NCI-H146 treated with DMSO at 0.1 percent for 48 hours (cell line): ENCODE measurements around the gene AHSA1.
A peak's percentile ranks its signal among the peaks of the same experiment; 100 is the strongest.
"Not testable (repeated sequence)": the region's sequence is repeated elsewhere in the genome, so short reads cannot be mapped to it uniquely, and the experiment has no call there.

Source experiments
- DNase-seq: peaks from one replicate; lab custom pipeline; 2025; ENCODE audit not compliant: unreplicated experiment; lab: John Stamatoyannopoulos, UW

The AHSA1 gene

GRCh38 chr14:77457522-77458248 is at the start of gene AHSA1, which contains the start of gene VIPAS39:
Gene AHSA1 (plus strand): TSS chr14:77458093. CDS start chr14:77458190, 97 bp downstream.
Gene VIPAS39 (minus strand): TSS chr14:77457601. CDS start chr14:77454102, 3,499 bp downstream.
- DNase-seq, result peak; percentile 94

GRCh38 chr14:77409131-77409533 is 48.8 kb upstream of the AHSA1 start:
- DNase-seq, result no peak

GRCh38 chr14:77415403-77416030 is 42.4 kb upstream of the AHSA1 start:
- DNase-seq, result not testable (repeated sequence)

- DNase-seq, result not testable (repeated sequence)
These were observed 41.8 kb upstream of the AHSA1 start for GRCh38 chr14:77416098-77416497.

- DNase-seq, result no peak
These were observed 41.1 kb upstream of the AHSA1 start for GRCh38 chr14:77416836-77417235.

- DNase-seq, result no peak
These were observed 36.7 kb upstream of the AHSA1 start for GRCh38 chr14:77421201-77421600.

- no peak for DNase-seq
These were observed 34.5 kb upstream of the AHSA1 start, which contains the start of gene NOXRED1 for GRCh38 chr14:77423423-77423822. Gene NOXRED1 (minus strand): TSS chr14:77423523. CDS start chr14:77422889, 634 bp downstream.

- no peak for DNase-seq
These were observed 33.0 kb upstream of the AHSA1 start for GRCh38 chr14:77424862-77425261.

- DNase-seq, result no peak
These were observed 31.5 kb upstream of the AHSA1 start for GRCh38 chr14:77426396-77426795.

GRCh38 chr14:77436042-77436441 is 21.9 kb upstream of the AHSA1 start:
- DNase-seq, result no peak

- DNase-seq, result no peak
These were observed 19.3 kb upstream of the AHSA1 start for GRCh38 chr14:77438596-77438995.

- DNase-seq, result no peak
These were observed 18.0 kb upstream of the AHSA1 start for GRCh38 chr14:77439861-77440260.

- no peak for DNase-seq
These were observed 15.7 kb upstream of the AHSA1 start for GRCh38 chr14:77442196-77442595.

GRCh38 chr14:77455966-77456640 is 1.8 kb upstream of the AHSA1 start:
- no peak for DNase-seq

GRCh38 chr14:77457115-77457521 is 775 bp upstream of the AHSA1 start:
- DNase-seq, result no peak

GRCh38 chr14:77458249-77458950 is 507 bp downstream of the AHSA1 start:
- DNase-seq, result no peak

GRCh38 chr14:77459072-77459723 is 1.3 kb downstream of the AHSA1 start:
- DNase-seq, result peak; percentile 12

GRCh38 chr14:77467801-77468200 is 9.9 kb downstream of the AHSA1 start:
- DNase-seq, result no peak

GRCh38 chr14:77469067-77469505 is 11.2 kb downstream of the AHSA1 start:
- DNase-seq, result no peak

GRCh38 chr14:77469539-77469938 is 11.6 kb downstream of the AHSA1 start:
- DNase-seq, result no peak
